Central memory CD8-positive, alpha-beta T cell (primary cell): ENCODE data around the gene BEST2.
A peak's percentile ranks its signal among the peaks of the same experiment; 100 is the strongest.
"Not testable (repeated sequence)": the region's sequence is repeated elsewhere in the genome, so short reads cannot be mapped to it uniquely, and the experiment has no call there.

ENCODE experiments used
- ATAC-seq: fragments of 150-1000 bp; cut with Tn5 transposase; replicated peaks from 2 replicates; pipeline ENCODE4 v1.10.0; 2022; ENCODE audit warnings: mild to moderate bottlenecking, moderate FRiP score, moderate number of reproducible peaks; ENCODE audit not compliant: poor library complexity, severe bottlenecking; ENCODE audit errors: extremely low read depth
- DNase-seq, 2 donors: peaks; one replicate each; pipeline ENCODE4 v3.0.0; 2021; ENCODE audit warnings: low spot score in 2 of 2
- H3K27ac Mint-ChIP-seq: one replicate; pipeline ENCODE4 v1.8.0; 2022; ENCODE audit warnings: low read depth, mild to moderate bottlenecking, moderate library complexity, mixed read lengths
- H3K27me3 Mint-ChIP-seq: one replicate; pipeline ENCODE4 v1.8.0; 2022; ENCODE audit warnings: mixed read lengths
- H3K36me3 Mint-ChIP-seq: one replicate; pipeline ENCODE4 v1.8.0; 2022; ENCODE audit warnings: mild to moderate bottlenecking, moderate library complexity, mixed read lengths; ENCODE audit not compliant: insufficient read depth
- H3K4me1 Mint-ChIP-seq: one replicate; pipeline ENCODE4 v1.8.0; 2022; ENCODE audit warnings: mixed read lengths
- H3K4me3 Mint-ChIP-seq: one replicate; pipeline ENCODE4 v1.8.0; 2022; ENCODE audit warnings: mild to moderate bottlenecking, moderate library complexity, mixed read lengths
- H3K9me3 Mint-ChIP-seq: one replicate; pipeline ENCODE4 v1.8.0; 2022; ENCODE audit warnings: mixed read lengths

BEST2 gene

DNA sequence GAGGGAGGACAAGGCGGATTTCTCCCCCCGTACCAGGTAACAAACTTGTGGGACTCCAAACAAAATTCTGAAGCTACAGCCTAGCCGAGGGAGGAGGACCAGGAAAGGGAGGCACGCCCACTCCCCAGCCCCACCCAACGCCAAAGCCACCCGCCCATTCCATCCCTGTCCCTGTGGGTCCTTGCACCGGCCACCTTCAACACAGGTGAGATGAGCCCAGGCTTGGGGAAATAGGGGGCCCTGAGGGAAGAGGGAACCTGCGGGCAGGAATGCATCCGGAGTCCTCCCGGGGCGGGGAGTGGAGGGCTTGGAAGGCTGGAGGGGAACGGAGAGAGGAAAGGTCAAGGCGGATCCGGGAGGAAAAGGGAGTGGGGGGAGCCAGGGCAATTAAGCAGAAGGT lies at the start of gene BEST2:
BEST2 (plus strand) TSS at position 157 of the 400 bp plus-strand sequence. CDS start 802 bp downstream, outside the sequence.
- Mint-ChIP-seq H3K4me1 (no peaks in the 10 kb centered on the region), H3K9me3 (no peaks in the 10 kb centered on the region), H3K27ac (peak within 1 kb of the TSS; percentile 38), H3K27me3 (peaks cover 64% of the 10 kb centered on the region), H3K36me3 (peaks cover 11% of the 10 kb centered on the region), H3K4me3 (no peak within 1 kb of the TSS)
- ATAC-seq: no peak
- DNase-seq: no peak

DNA sequence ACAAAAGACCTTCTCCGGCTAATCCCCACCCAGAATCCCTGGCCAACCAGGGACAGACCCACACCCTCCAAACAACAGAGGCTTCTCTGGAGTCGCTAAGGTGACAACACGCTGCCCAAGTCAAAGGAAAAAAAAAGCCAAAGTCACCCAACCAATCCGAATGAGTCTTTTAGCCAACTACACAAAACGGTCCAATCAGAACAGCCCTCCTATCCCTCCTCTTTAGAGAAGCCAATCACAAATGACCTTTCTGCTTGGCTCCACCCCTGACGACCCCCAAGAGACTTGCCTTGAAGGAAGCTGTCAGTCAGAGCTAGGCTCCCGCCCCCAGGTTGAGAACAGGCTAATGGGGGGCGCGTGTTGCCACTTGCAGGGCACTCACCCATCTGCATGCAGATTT lies 48.5 kb upstream of the BEST2 start:
- ATAC-seq (no peak), DNase-seq (no peak)
- Mint-ChIP-seq H3K4me1 (peaks cover 4% of the 10 kb centered on the region), H3K27ac (no peak overlapping the region), H3K27me3 (no peaks in the 10 kb centered on the region), H3K36me3 (peaks cover 28% of the 10 kb centered on the region), H3K4me3 (no peak overlapping the region), H3K9me3 (no peaks in the 10 kb centered on the region)

- DNase-seq: no peak
- Mint-ChIP-seq H3K4me1 (no peaks in the 10 kb centered on the region), H3K27me3 (no peaks in the 10 kb centered on the region), H3K9me3 (no peaks in the 10 kb centered on the region), H3K4me3 (no peak overlapping the region), H3K36me3 (peaks cover 30% of the 10 kb centered on the region), H3K27ac (no peak overlapping the region)
- ATAC-seq: no peak
These were observed 46.4 kb upstream of the BEST2 start for GRCh38 chr19:12705169-12705568.

- Mint-ChIP-seq H3K9me3 (no peaks in the 10 kb centered on the region), H3K36me3 (peaks cover 30% of the 10 kb centered on the region), H3K27me3 (no peaks in the 10 kb centered on the region)
These were observed 45.8 kb upstream of the BEST2 start for GRCh38 chr19:12705654-12706331.

DNA sequence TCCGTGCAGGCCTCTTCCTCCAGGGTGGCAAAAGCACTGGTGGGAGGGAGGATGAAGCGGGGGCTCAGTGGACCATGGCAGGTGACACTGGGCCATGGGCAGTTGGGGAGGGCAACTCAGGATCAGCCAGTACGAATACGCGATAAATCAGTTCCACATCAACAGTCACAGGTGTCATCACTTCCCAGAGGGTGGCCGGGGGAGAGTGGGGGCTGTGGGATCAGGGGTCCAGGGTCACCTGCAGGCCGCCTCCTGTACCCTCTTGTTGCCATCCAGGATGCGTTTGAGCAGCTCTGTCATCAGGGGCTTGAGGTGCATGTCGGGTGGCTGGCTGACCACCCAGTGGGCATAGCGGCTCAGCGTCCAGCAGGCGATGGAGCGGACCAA lies 45.3 kb upstream of the BEST2 start:
- no peak for ATAC-seq
- no peak for DNase-seq
- Mint-ChIP-seq H3K4me3 (no peak overlapping the region), H3K27me3 (no peaks in the 10 kb centered on the region), H3K36me3 (peaks cover 32% of the 10 kb centered on the region), H3K27ac (no peak overlapping the region), H3K9me3 (no peaks in the 10 kb centered on the region), H3K4me1 (no peaks in the 10 kb centered on the region)

More at GRCh38 chr19:12705654-12706331, 45.8 kb upstream of the BEST2 start:
- ATAC-seq: no peak
- DNase-seq: no peak
- Mint-ChIP-seq H3K4me3 (no peak overlapping the region), H3K4me1 (no peaks in the 10 kb centered on the region), H3K27ac (no peak overlapping the region)

GRCh38 chr19:12708641-12709040 lies 43.0 kb upstream of the BEST2 start:
- Mint-ChIP-seq H3K9me3 (no peaks in the 10 kb centered on the region), H3K4me3 (no peak overlapping the region), H3K27ac (no peak overlapping the region)

DNA sequence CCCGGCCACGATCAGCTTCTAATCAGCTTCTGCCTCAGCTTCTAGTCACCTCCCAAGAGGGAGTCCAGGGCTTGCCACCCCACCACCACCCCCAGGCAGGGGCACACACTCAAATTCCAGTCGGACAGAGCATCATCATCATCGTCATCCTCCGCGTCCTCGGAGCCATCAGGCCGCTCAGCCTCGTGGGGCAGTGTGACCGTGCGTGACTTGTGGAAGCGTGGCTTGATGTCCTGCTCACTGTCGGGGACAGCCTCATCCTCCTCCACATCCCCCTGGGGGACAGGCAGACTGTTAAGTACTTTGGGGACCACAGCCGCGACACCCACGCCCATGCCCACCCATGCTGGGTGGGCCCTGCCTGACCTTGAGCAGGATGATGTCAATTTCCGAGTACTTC lies 40.4 kb upstream of the BEST2 start:
- no peaks in the 10 kb centered on the region for H3K27me3 Mint-ChIP-seq
- H3K36me3 Mint-ChIP-seq: peaks cover 28% of the 10 kb centered on the region
- no peak overlapping the region for H3K27ac Mint-ChIP-seq
- H3K4me1 Mint-ChIP-seq: peaks cover 6% of the 10 kb centered on the region
- ATAC-seq: no peak
- no peak for DNase-seq
- H3K9me3 Mint-ChIP-seq: no peaks in the 10 kb centered on the region
- no peak overlapping the region for H3K4me3 Mint-ChIP-seq

More at GRCh38 chr19:12708641-12709040, 43.0 kb upstream of the BEST2 start:
- ATAC-seq (no peak), DNase-seq (no peak)
- H3K4me1 Mint-ChIP-seq: peaks cover 6% of the 10 kb centered on the region
- H3K27me3 Mint-ChIP-seq: no peaks in the 10 kb centered on the region
- peaks cover 29% of the 10 kb centered on the region for H3K36me3 Mint-ChIP-seq

- not testable (repeated sequence) for H3K27ac Mint-ChIP-seq, H3K4me1 Mint-ChIP-seq, H3K27me3 Mint-ChIP-seq, H3K9me3 Mint-ChIP-seq, DNase-seq, H3K4me3 Mint-ChIP-seq, ATAC-seq
- H3K36me3 Mint-ChIP-seq: peaks cover 26% of the 10 kb centered on the region
These were observed 39.5 kb upstream of the BEST2 start for GRCh38 chr19:12712077-12712476.

GRCh38 chr19:12713304-12713703 lies 38.3 kb upstream of the BEST2 start:
- not testable (repeated sequence) for H3K27me3 Mint-ChIP-seq, H3K9me3 Mint-ChIP-seq, ATAC-seq, H3K4me3 Mint-ChIP-seq, H3K27ac Mint-ChIP-seq, H3K4me1 Mint-ChIP-seq, DNase-seq
- H3K36me3 Mint-ChIP-seq: peaks cover 28% of the 10 kb centered on the region

DNA sequence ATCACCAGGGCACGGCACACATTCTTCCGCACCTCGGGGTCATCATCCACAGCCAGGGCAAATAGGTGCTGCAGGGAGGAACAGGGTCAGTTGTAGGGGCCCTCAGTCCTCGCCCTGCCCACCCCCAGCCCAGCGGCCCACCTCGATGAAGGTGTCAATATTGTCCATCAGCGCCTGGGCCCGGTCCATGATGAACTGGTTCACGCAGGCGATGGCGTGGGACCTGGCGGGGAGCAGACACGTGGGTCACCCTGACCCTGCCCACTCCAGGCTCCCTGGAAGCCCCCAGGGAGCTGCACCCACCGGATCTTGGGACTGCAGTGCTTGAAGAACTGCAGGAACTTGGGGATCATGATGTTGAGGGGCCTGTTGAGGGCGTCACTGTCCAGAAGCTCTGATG lies 36.5 kb upstream of the BEST2 start:
- ATAC-seq: no peak
- peaks cover 28% of the 10 kb centered on the region for H3K36me3 Mint-ChIP-seq

DNA sequence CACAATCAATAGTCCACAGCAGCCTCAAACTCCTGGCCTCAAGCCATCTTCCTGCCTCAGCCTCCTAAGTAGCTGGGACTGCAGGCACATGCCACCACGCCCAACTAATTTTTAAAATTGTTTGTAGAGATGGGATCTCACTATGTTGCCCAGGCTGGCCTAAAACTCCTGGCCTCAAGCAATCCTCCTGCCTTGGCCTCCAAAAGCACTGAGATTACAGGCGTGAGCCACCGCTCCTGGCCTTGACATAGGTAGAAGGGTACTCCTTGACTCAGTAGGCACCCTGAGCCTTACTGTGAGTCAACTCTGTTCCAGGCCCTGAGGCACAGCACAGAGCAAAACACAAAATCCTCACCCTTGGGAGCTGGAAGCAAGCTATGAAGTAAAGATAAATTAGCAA lies 35.7 kb upstream of the BEST2 start:
- no peak overlapping the region for H3K27ac Mint-ChIP-seq
- H3K4me3 Mint-ChIP-seq: no peak overlapping the region
- DNase-seq (no peak), ATAC-seq (no peak)
- H3K27me3 Mint-ChIP-seq: no peaks in the 10 kb centered on the region
- H3K4me1 Mint-ChIP-seq: peaks cover 17% of the 10 kb centered on the region
- peaks cover 28% of the 10 kb centered on the region for H3K36me3 Mint-ChIP-seq
- H3K9me3 Mint-ChIP-seq: no peaks in the 10 kb centered on the region

More for the DNA sequence above, 36.5 kb upstream of the BEST2 start:
- Mint-ChIP-seq H3K27ac (no peak overlapping the region), H3K4me1 (peaks cover 11% of the 10 kb centered on the region), H3K9me3 (no peaks in the 10 kb centered on the region), H3K4me3 (no peak overlapping the region), H3K27me3 (no peaks in the 10 kb centered on the region)
- DNase-seq: no peak

DNA sequence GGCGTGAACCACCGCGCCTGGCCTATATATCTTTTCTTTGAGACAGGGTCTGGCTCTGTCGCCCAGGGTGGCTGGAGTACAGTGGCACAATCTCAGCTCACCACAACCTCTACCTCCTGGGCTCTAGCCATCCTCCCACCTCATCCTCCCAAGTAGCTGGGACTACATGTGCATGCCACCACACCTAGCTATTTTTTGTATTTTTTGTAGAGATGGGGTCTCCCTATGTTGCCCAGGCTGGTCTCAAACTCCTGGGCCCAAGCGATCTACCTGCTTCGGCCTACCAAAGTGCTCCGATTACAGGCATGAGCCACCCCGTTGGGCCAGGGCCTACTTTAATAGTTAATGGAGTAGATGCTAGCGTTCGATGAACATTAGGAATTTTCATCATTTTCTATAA lies 31.3 kb upstream of the BEST2 start:
- Mint-ChIP-seq H3K4me3 (peak overlapping the region; percentile 89), H3K36me3 (peaks cover 27% of the 10 kb centered on the region), H3K4me1 (peaks cover 39% of the 10 kb centered on the region), H3K27ac (peak overlapping the region; percentile 95), H3K9me3 (no peaks in the 10 kb centered on the region), H3K27me3 (no peaks in the 10 kb centered on the region)
- ATAC-seq (no peak), DNase-seq (no peak)

- no peak for DNase-seq
- H3K27me3 Mint-ChIP-seq: no peaks in the 10 kb centered on the region
These were observed 30.5 kb upstream of the BEST2 start for GRCh38 chr19:12720851-12721655.

More at GRCh38 chr19:12720851-12721655, 30.5 kb upstream of the BEST2 start:
- Mint-ChIP-seq H3K27ac (peak overlapping the region; percentile 95), H3K4me3 (peak overlapping the region; percentile 89), H3K36me3 (peaks cover 24% of the 10 kb centered on the region), H3K4me1 (peaks cover 39% of the 10 kb centered on the region), H3K9me3 (no peaks in the 10 kb centered on the region)
- no peak for ATAC-seq
